GM18873 (cell line): ENCODE data around the gene MAPK9.

Experiments
- ATAC-seq: cut with Tn5 transposase; IDR thresholded peaks from one replicate; pipeline ENCODE4 v1.9.1; 2021; ENCODE audit warnings: mild to moderate bottlenecking, moderate library complexity, moderate number of reproducible peaks; ENCODE audit not compliant: unreplicated experiment, low FRiP score

Gene MAPK9

GRCh38 chr5:180209137-180209581 lies 82.7 kb downstream of the MAPK9 start, which contains the start of gene RASGEF1C:
TSS of gene RASGEF1C (minus strand) at chr5:180209211. CDS start at chr5:180138052, 71,159 bp downstream.
- ATAC-seq, result no peak

- ATAC-seq, result no peak
These were observed 83.3 kb downstream of the MAPK9 start for GRCh38 chr5:180208435-180209081.

- ATAC-seq, result no peak
These were observed 83.8 kb downstream of the MAPK9 start for GRCh38 chr5:180208038-180208434.

GRCh38 chr5:180207593-180207992 lies 84.3 kb downstream of the MAPK9 start:
- no peak for ATAC-seq

GRCh38 chr5:180206993-180207392 lies 84.9 kb downstream of the MAPK9 start:
- ATAC-seq, result no peak

GRCh38 chr5:180205916-180206315 lies 86.0 kb downstream of the MAPK9 start:
- ATAC-seq, result no peak

- ATAC-seq, result no peak
These were observed 87.5 kb downstream of the MAPK9 start for GRCh38 chr5:180204276-180204819.

- ATAC-seq, result no peak
These were observed 88.8 kb downstream of the MAPK9 start for GRCh38 chr5:180202939-180203573.

GRCh38 chr5:180201051-180201987 lies 90.6 kb downstream of the MAPK9 start:
- no peak for ATAC-seq

- no peak for ATAC-seq
These were observed 92.5 kb downstream of the MAPK9 start for GRCh38 chr5:180199390-180199789.

- no peak for ATAC-seq
These were observed 93.7 kb downstream of the MAPK9 start for GRCh38 chr5:180198208-180198607.

- no peak for ATAC-seq
These were observed 94.7 kb downstream of the MAPK9 start for GRCh38 chr5:180197016-180197702.

- ATAC-seq, result no peak
These were observed 97.2 kb downstream of the MAPK9 start for GRCh38 chr5:180194410-180195345.

GRCh38 chr5:180193749-180194375 lies 98.0 kb downstream of the MAPK9 start:
- no peak for ATAC-seq

- no peak for ATAC-seq
These were observed 100.2 kb downstream of the MAPK9 start for GRCh38 chr5:180191716-180192115.

- ATAC-seq, result no peak
These were observed 104.1 kb downstream of the MAPK9 start for GRCh38 chr5:180187767-180188166.
